Fibroblast of lung (primary cell): ENCODE measurements around the gene GOLPH3. TPM values are rescaled to one million over a fixed set of nuclear protein-coding genes. Genes with fewer than 3 reads are reported as not detected.

ENCODE experiments used
- DNase-seq, 2 donors: peaks; one replicate each; pipeline versions ENCODE4 v3.0.0 to v3.0.0-alpha.2; 2010; ENCODE audit warnings: low read depth in 2 of 2
- H2AFZ ChIP-seq: 2 replicates; pipeline ENCODE4 v1.5.1; 2012; ENCODE audit warnings: low read length, control low read depth, inconsistent platforms
- H3K27ac ChIP-seq: 2 replicates; pipeline ENCODE4 v1.5.1; 2011; ENCODE audit warnings: low read length, control low read depth; ENCODE audit not compliant: insufficient read depth
- H3K27me3 ChIP-seq: 2 replicates; pipeline ENCODE4 v1.5.1; 2011; ENCODE audit warnings: mild to moderate bottlenecking, low read length; ENCODE audit not compliant: control insufficient read depth, insufficient read depth
- H3K36me3 ChIP-seq: 2 replicates; pipeline ENCODE4 v1.5.1; 2011; ENCODE audit warnings: low read length; ENCODE audit not compliant: control insufficient read depth, insufficient read depth
- H3K4me1 ChIP-seq: 2 replicates; pipeline ENCODE4 v1.5.1; 2011; ENCODE audit warnings: low read length; ENCODE audit not compliant: control insufficient read depth, insufficient read depth; ENCODE audit errors: extremely low read depth
- H3K4me2 ChIP-seq: 2 replicates; pipeline ENCODE4 v1.5.1; 2011; ENCODE audit warnings: low read length, control low read depth; ENCODE audit not compliant: insufficient read depth; ENCODE audit errors: extremely low read depth
- H3K4me3 ChIP-seq, 4 experiments: fragments of 200-600 bp in 1 of 4; sonication (generic) in 1 of 4; replicated peaks in 1 of 4; 2 replicates each; pipeline ENCODE4 v1.5.1; 2011 to 2016; ENCODE audit warnings: low read length in 4 of 4, low read depth in 3 of 4, mild to moderate bottlenecking in 3 of 4, control low read depth in 2 of 4, inconsistent platforms in 1 of 4, mixed read lengths in 1 of 4; ENCODE audit not compliant: insufficient read depth in 1 of 4; ENCODE audit errors: control extremely low read depth in 1 of 4
- H3K79me2 ChIP-seq: 2 replicates; pipeline ENCODE4 v1.5.1; 2012; ENCODE audit warnings: mild to moderate bottlenecking, low read length, inconsistent platforms; ENCODE audit not compliant: control insufficient read depth, insufficient read depth
- H3K9ac ChIP-seq: 2 replicates; pipeline ENCODE4 v1.5.1; 2011; ENCODE audit warnings: mild to moderate bottlenecking, low read length, control low read depth; ENCODE audit not compliant: insufficient read depth
- H3K9me3 ChIP-seq: 2 replicates; pipeline ENCODE4 v1.5.1; 2012; ENCODE audit warnings: low read depth, low read length; ENCODE audit not compliant: control insufficient read depth, insufficient read depth
- H4K20me1 ChIP-seq: 2 replicates; pipeline ENCODE4 v1.5.1; 2011; ENCODE audit warnings: low read length; ENCODE audit not compliant: control insufficient read depth, insufficient read depth; ENCODE audit errors: extremely low read depth
- EZH2 ChIP-seq: IDR thresholded peaks from 2 replicates; pipeline ENCODE4 v1.5.1; 2012; ENCODE audit warnings: low read length, control low read depth, mild to moderate bottlenecking; ENCODE audit errors: missing control alignments
- polyA plus RNA-seq, 2 donors: library from polyadenylated mRNA; depleted of rRNA in 1 of 2; stranded (reverse) in 1 of 2; unstranded in 1 of 2; fragments of >200 nt; gene quantifications; 2 replicates each; pipeline ENCODE4 v1.2.1, GENCODE V29; 2011 to 2012; ENCODE audit warnings: missing spikeins in 1 of 2
- total RNA-seq: library from RNA; depleted of rRNA; stranded (reverse); fragments of >200 nt; gene quantifications from 2 replicates; pipeline ENCODE4 v1.2.1, GENCODE V29; 2014
- TF ChIP-seq, protein P1 (sequence below), 2 donors: IDR thresholded peaks in 1 of 2; conservative IDR thresholded peaks in 1 of 2; 1 replicate in 1 of 2; 2 replicates in 1 of 2; pipeline ENCODE4 v1.5.1; 2011 to 2012; ENCODE audit warnings: low read length in 2 of 2, control low read depth in 1 of 2, inconsistent platforms in 1 of 2, low read depth in 1 of 2, mild to moderate bottlenecking in 1 of 2

The GOLPH3 gene
- total and polyA plus RNA-seq, 2 donors (not counting 1 experiment from before 2014, with no cell fraction given), result 81.4 to 103 TPM

- Histone ChIP-seq H3K27ac (no peak overlapping the region), H3K27me3 (no peaks in the 10 kb centered on the region), H2AFZ (no peak overlapping the region), H3K36me3 (peaks cover 2% of the 10 kb centered on the region), H3K9ac (no peak overlapping the region), H3K9me3 (no peaks in the 10 kb centered on the region), H3K4me2 (no peak overlapping the region), H3K4me3 (no peak overlapping the region), H3K79me2 (peaks cover 91% of the 10 kb centered on the region), H4K20me1 (peaks cover 2% of the 10 kb centered on the region), H3K4me1 (peaks cover 3% of the 10 kb centered on the region)
- no peak for DNase-seq
- TF ChIP-seq, protein P1, sequence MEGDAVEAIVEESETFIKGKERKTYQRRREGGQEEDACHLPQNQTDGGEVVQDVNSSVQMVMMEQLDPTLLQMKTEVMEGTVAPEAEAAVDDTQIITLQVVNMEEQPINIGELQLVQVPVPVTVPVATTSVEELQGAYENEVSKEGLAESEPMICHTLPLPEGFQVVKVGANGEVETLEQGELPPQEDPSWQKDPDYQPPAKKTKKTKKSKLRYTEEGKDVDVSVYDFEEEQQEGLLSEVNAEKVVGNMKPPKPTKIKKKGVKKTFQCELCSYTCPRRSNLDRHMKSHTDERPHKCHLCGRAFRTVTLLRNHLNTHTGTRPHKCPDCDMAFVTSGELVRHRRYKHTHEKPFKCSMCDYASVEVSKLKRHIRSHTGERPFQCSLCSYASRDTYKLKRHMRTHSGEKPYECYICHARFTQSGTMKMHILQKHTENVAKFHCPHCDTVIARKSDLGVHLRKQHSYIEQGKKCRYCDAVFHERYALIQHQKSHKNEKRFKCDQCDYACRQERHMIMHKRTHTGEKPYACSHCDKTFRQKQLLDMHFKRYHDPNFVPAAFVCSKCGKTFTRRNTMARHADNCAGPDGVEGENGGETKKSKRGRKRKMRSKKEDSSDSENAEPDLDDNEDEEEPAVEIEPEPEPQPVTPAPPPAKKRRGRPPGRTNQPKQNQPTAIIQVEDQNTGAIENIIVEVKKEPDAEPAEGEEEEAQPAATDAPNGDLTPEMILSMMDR (conservative IDR thresholded peaks at IDR 0.05 in 1 of 2, IDR thresholded peaks at IDR 0.05 in 1 of 2; ENCODE audit: low read depth in 1 of 2, low read length in 2 of 2), result no peak
- TF ChIP-seq EZH2, result no peak
Observed at GRCh38 chr5:32156635-32157034, 17.5 kb downstream of the GOLPH3 start.

DNA sequence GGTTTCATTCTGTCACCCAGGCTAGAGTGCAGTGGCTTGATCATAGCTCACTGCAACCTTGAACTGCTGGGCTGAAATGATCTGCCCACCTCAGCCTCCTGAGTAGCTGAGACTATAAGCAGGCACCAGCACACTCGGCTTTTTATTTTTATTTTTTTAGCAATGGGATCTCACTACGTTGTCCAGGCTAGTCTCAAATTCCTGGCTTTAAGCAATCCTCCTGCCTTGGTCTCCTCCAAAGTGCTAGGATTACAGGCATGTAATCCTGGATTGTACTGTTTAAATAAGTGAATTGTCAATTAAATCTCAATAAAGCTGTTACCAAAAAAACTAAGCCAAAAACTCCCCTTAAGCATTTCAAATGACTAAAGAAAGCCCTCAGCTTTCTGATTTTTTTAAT is 18.9 kb downstream of the GOLPH3 start:
- DNase-seq, result no peak
- Histone ChIP-seq H3K9me3 (no peaks in the 10 kb centered on the region), H4K20me1 (peaks cover 2% of the 10 kb centered on the region), H3K4me2 (no peak overlapping the region), H3K79me2 (peaks cover 97% of the 10 kb centered on the region), H3K9ac (no peak overlapping the region), H2AFZ (no peak overlapping the region), H3K4me3 (no peak overlapping the region), H3K36me3 (peaks cover 2% of the 10 kb centered on the region), H3K27me3 (no peaks in the 10 kb centered on the region), H3K4me1 (peaks cover 3% of the 10 kb centered on the region), H3K27ac (no peak overlapping the region)
- TF ChIP-seq, protein P1 (conservative IDR thresholded peaks at IDR 0.05 in 1 of 2, IDR thresholded peaks at IDR 0.05 in 1 of 2; ENCODE audit: low read depth in 1 of 2, low read length in 2 of 2), result no peak
- TF ChIP-seq EZH2, result no peak

GRCh38 chr5:32153723-32154122 is 20.4 kb downstream of the GOLPH3 start:
- H3K36me3 ChIP-seq, result peaks cover 2% of the 10 kb centered on the region
- peaks cover 96% of the 10 kb centered on the region for H3K79me2 ChIP-seq
- peak; percentile 34 for DNase-seq
- H4K20me1 ChIP-seq, result peaks cover 2% of the 10 kb centered on the region
- no peak overlapping the region for H3K27ac ChIP-seq
- H3K4me1 ChIP-seq, result peaks cover 3% of the 10 kb centered on the region
- no peak overlapping the region for H3K4me3 ChIP-seq
- TF ChIP-seq, protein P1 (conservative IDR thresholded peaks at IDR 0.05 in 1 of 2, IDR thresholded peaks at IDR 0.05 in 1 of 2; ENCODE audit: low read depth in 1 of 2, low read length in 2 of 2), result no peak
- H3K4me2 ChIP-seq, result peak overlapping the region; percentile 56
- H3K9me3 ChIP-seq, result no peaks in the 10 kb centered on the region
- no peaks in the 10 kb centered on the region for H3K27me3 ChIP-seq
- H2AFZ ChIP-seq, result no peak overlapping the region
- no peak overlapping the region for H3K9ac ChIP-seq
